ENCODE data around the gene DIO3. TPM values are rescaled to one million over a fixed set of nuclear protein-coding genes. Genes with fewer than 3 reads are reported as not detected.

DIO3 gene
- total and polyA plus RNA-seq, 2 experiments from 2014 or later, result 18.4 to 51.1 TPM

- H3K4me1 ChIP-seq (ENCODE audit: insufficient read depth), result peaks cover 12% of the 10 kb centered on the region
- H3K4me2 ChIP-seq, result no peak overlapping the region
- 87% methylated on average over 17 of the region's 17 CpGs for WGBS (ENCODE audit: low lambda C conversion rate, missing lambda C conversion rate)
- H3K9me2 ChIP-seq (replicated peaks; ENCODE audit: insufficient read depth), result no peaks in the 10 kb centered on the region
- no peaks in the 10 kb centered on the region for H3K27me3 ChIP-seq
- no peak for DNase-seq (ENCODE audit: low spot score)
- H3K27ac ChIP-seq, result no peak overlapping the region
- H2AFZ ChIP-seq, result no peak overlapping the region
- TF ChIP-seq EZH2 (IDR thresholded peaks at IDR 0.05; ENCODE audit: borderline replicate concordance), result no peak
- no peak for TF ChIP-seq EZH2phosphoT487 (IDR thresholded peaks at IDR 0.05; ENCODE audit: low read depth, severe bottlenecking, unreplicated experiment)
- TF ChIP-seq, protein P1, sequence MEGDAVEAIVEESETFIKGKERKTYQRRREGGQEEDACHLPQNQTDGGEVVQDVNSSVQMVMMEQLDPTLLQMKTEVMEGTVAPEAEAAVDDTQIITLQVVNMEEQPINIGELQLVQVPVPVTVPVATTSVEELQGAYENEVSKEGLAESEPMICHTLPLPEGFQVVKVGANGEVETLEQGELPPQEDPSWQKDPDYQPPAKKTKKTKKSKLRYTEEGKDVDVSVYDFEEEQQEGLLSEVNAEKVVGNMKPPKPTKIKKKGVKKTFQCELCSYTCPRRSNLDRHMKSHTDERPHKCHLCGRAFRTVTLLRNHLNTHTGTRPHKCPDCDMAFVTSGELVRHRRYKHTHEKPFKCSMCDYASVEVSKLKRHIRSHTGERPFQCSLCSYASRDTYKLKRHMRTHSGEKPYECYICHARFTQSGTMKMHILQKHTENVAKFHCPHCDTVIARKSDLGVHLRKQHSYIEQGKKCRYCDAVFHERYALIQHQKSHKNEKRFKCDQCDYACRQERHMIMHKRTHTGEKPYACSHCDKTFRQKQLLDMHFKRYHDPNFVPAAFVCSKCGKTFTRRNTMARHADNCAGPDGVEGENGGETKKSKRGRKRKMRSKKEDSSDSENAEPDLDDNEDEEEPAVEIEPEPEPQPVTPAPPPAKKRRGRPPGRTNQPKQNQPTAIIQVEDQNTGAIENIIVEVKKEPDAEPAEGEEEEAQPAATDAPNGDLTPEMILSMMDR (IDR thresholded peaks at IDR 0.05; ENCODE audit: poor library complexity), result no peak
- no peaks in the 10 kb centered on the region for H3K9me3 ChIP-seq (ENCODE audit: low read depth)
- H3K4me3 ChIP-seq, result no peak overlapping the region
- no peaks in the 10 kb centered on the region for H3K79me2 ChIP-seq
- H3K36me3 ChIP-seq (replicated peaks; ENCODE audit: insufficient read depth, low read depth), result no peaks in the 10 kb centered on the region
- no peaks in the 10 kb centered on the region for H4K20me1 ChIP-seq (ENCODE audit: insufficient read depth, poor library complexity, severe bottlenecking)
Observed at GRCh38 chr14:101586531-101587430, 25.5 kb downstream of the DIO3 start.

DNA sequence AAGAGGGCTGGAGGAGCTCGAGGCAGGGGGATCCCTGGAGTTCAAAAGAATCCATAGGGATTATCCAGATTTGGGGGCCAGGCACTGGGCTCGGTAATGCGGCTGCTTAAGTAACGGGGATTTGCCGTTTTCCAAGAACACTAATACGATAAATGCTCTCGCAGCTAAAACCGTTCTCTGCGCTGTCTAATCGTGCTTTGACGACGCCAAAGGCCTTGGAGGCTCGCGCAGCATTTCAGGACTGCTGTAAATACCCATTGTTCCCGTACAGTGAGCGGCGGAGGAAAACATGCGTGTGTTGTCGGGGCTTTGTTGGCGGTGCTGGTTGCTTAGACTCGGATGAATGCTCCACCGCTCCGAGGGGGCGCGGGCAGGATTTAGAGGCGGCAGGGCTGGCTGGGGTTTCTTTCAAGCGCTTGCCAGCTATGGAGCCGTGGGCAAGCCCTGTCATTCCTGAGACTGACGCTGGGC is 26.2 kb downstream of the DIO3 start:
- H3K4me2 ChIP-seq, result no peak overlapping the region

DNA sequence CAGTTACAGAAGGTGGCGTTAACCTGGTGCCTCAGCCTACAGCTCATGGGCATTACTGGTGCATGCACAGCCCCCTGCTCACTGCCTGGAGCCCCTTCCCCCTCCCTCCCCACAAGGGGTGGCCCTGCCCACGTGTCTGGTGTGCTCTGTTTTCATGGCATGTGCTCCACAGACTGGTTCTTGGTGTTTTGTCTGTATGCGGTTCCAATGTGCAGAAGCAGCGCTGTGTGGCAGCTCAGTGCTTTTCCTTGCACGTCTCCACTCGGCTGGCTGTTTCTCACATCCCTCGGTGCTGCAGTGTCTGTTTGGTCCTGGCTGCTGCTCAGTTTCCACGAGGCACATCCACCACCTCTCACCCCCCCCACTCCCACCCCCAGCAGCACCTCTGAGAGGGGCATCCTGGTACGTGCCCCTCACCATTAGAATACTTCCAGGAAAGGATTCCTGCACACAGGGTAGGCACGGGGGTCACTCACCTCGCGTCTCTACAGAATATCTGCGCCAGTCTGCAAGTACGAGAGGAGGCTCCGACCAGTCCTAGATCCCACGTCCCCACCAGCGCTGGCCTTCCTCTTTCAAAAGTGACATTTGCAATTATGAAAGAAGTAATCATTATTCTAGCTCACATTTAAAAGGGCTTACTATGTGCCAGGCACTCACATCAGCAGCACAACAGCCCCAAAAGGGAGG is 27.1 kb downstream of the DIO3 start:
- H3K4me2 ChIP-seq, result no peak overlapping the region
- no peaks in the 10 kb centered on the region for H4K20me1 ChIP-seq (ENCODE audit: insufficient read depth, poor library complexity, severe bottlenecking)
- no peaks in the 10 kb centered on the region for H3K79me2 ChIP-seq
- DNase-seq (ENCODE audit: low spot score), result no peak
- no peaks in the 10 kb centered on the region for H3K27me3 ChIP-seq
- H2AFZ ChIP-seq, result no peak overlapping the region
- TF ChIP-seq EZH2 (IDR thresholded peaks at IDR 0.05; ENCODE audit: borderline replicate concordance) (no peak), EZH2phosphoT487 (IDR thresholded peaks at IDR 0.05; ENCODE audit: low read depth, severe bottlenecking, unreplicated experiment) (no peak)
- TF ChIP-seq, protein P1 (IDR thresholded peaks at IDR 0.05; ENCODE audit: poor library complexity), result no peak
- H3K9me3 ChIP-seq (ENCODE audit: low read depth), result no peaks in the 10 kb centered on the region
- WGBS (ENCODE audit: low lambda C conversion rate, missing lambda C conversion rate), result 81% methylated on average over 16 of the region's 17 CpGs
- no peaks in the 10 kb centered on the region for H3K9me2 ChIP-seq (replicated peaks; ENCODE audit: insufficient read depth)
- H3K4me1 ChIP-seq (ENCODE audit: insufficient read depth), result peaks cover 12% of the 10 kb centered on the region
- no peak overlapping the region for H3K27ac ChIP-seq
- H3K36me3 ChIP-seq (replicated peaks; ENCODE audit: insufficient read depth, low read depth), result no peaks in the 10 kb centered on the region
- H3K4me3 ChIP-seq, result no peak overlapping the region

More for the DNA sequence above, 26.2 kb downstream of the DIO3 start:
- no peak overlapping the region for H3K4me3 ChIP-seq
- TF ChIP-seq EZH2phosphoT487 (IDR thresholded peaks at IDR 0.05; ENCODE audit: low read depth, severe bottlenecking, unreplicated experiment), result no peak
- TF ChIP-seq, protein P1 (IDR thresholded peaks at IDR 0.05; ENCODE audit: poor library complexity), result no peak
- TF ChIP-seq EZH2 (IDR thresholded peaks at IDR 0.05; ENCODE audit: borderline replicate concordance), result no peak
- no peak overlapping the region for H2AFZ ChIP-seq
- no peak for DNase-seq (ENCODE audit: low spot score)
- H3K27ac ChIP-seq, result no peak overlapping the region
- no peaks in the 10 kb centered on the region for H4K20me1 ChIP-seq (ENCODE audit: insufficient read depth, poor library complexity, severe bottlenecking)
- H3K9me2 ChIP-seq (replicated peaks; ENCODE audit: insufficient read depth), result no peaks in the 10 kb centered on the region
- H3K36me3 ChIP-seq (replicated peaks; ENCODE audit: insufficient read depth, low read depth), result no peaks in the 10 kb centered on the region
- peaks cover 12% of the 10 kb centered on the region for H3K4me1 ChIP-seq (ENCODE audit: insufficient read depth)
- no peaks in the 10 kb centered on the region for H3K9me3 ChIP-seq (ENCODE audit: low read depth)
- WGBS (ENCODE audit: low lambda C conversion rate, missing lambda C conversion rate), result 77% methylated on average over 27 of the region's 29 CpGs
- no peaks in the 10 kb centered on the region for H3K27me3 ChIP-seq
- H3K79me2 ChIP-seq, result no peaks in the 10 kb centered on the region
